Heart left ventricle (tissue), 16 donors: Measurements from ENCODE around the gene SETD1A. TPM values are rescaled to one million over a fixed set of nuclear protein-coding genes. Genes with fewer than 3 reads are reported as not detected.

Experiments
- ATAC-seq, 4 donors: fragments of 200-7000 bp; cut with Tn5 transposase; one replicate each; pipeline ENCODE4 v1.9.1; 2020 to 2022; ENCODE audit warnings: moderate library complexity in 4 of 4, mild to moderate bottlenecking in 3 of 4, moderate number of reproducible peaks in 1 of 4
- DNase-seq, 5 donors: peaks; one replicate each; pipeline ENCODE4 v3.0.0-alpha.2; 2020
- H3K27ac ChIP-seq, 12 donors: fragments of 200-600 bp; sonication (generic) in 4 of 12; one replicate each; pipeline versions ENCODE4 v1.5.0 to v1.8.0; 2016 to 2022; ENCODE audit warnings: mild to moderate bottlenecking in 2 of 12
- H3K27me3 ChIP-seq, 9 donors: fragments of 200-600 bp; sonication (generic) in 2 of 9; one replicate each; pipeline versions ENCODE4 v1.5.1 to v1.8.0; 2016 to 2022; ENCODE audit warnings: mild to moderate bottlenecking in 3 of 9
- H3K36me3 ChIP-seq, 9 donors: fragments of 200-600 bp; sonication (generic) in 2 of 9; one replicate each; pipeline versions ENCODE4 v1.5.0 to v1.8.0; 2018 to 2022; ENCODE audit warnings: mild to moderate bottlenecking in 2 of 9
- H3K4me1 ChIP-seq, 12 donors: fragments of 200-600 bp; sonication (generic) in 4 of 12; one replicate each; pipeline versions ENCODE4 v1.5.0 to v1.8.0; 2016 to 2022; ENCODE audit warnings: mild to moderate bottlenecking in 3 of 12
- H3K4me3 ChIP-seq, 12 donors: fragments of 200-600 bp; sonication (generic) in 4 of 12; one replicate each; pipeline versions ENCODE4 v1.5.0 to v1.8.0; 2017 to 2022; ENCODE audit warnings: mild to moderate bottlenecking in 9 of 12, moderate library complexity in 4 of 12
- H3K9me3 ChIP-seq, 12 donors: fragments of 200-600 bp; sonication (generic) in 4 of 12; one replicate each; pipeline versions ENCODE4 v1.5.0 to v1.8.0; 2016 to 2022; ENCODE audit warnings: mild to moderate bottlenecking in 1 of 12
- POLR2A ChIP-seq, 2 donors: fragments of 450-650 bp; IDR thresholded peaks; one replicate each; pipeline ENCODE4 v1.6.1; 2017; ENCODE audit warnings: antibody characterized with exemption in 2 of 2, mild to moderate bottlenecking in 2 of 2, moderate library complexity in 2 of 2
- WGBS, 4 donors: extraction: QIAGEN DNeasy Blood & Tissue Kit in 2 of 4; methylation state at CpG; one replicate each; pipeline versions ENCODE4 v1.1.5 to v1.1.7; 2013 to 2018; 5-methylcytosine and 5-hydroxymethylcytosine counted together
- intact Hi-C, 10 donors: fragments of 100-400 bp; cut with DNase I; formaldehyde crosslinking; loops; one replicate each; pipeline versions ENCODE4 v1.11.1 to v1.14.2; 2022
- polyA plus RNA-seq, 2 donors: library from polyadenylated mRNA; stranded (reverse); fragments of 200-250 nt; gene quantifications; one replicate each; pipeline ENCODE4 v1.2.3, GENCODE V29; 2013
- total RNA-seq, 9 donors: library from RNA; depleted of rRNA in 2 of 9; stranded (reverse); fragments of >200 nt in 2 of 9; fragmentation: NEBNext Ultra II Directional in 3 of 9; extraction: Animal tissue kit (Norgen Biotek cat#: 25700) in 3 of 9; gene quantifications; one replicate each; pipeline versions ENCODE4 v1.1.0 to v1.2.4, GENCODE V29; 2016 to 2023
- TF ChIP-seq, protein P1 (sequence below), 12 donors: fragments of 200-600 bp; sonication (generic) in 4 of 12; IDR thresholded peaks; one replicate each; pipeline versions ENCODE4 v1.5.0 to v1.8.0; 2018 to 2022; ENCODE audit warnings: antibody characterized with exemption in 12 of 12, mild to moderate bottlenecking in 5 of 12
- donor health status: ischemic (EF 13 %, LVEDD 7.1; RV severe dilation, severe dysfunction).
- donor health status: healthy with polysubstance abuse.
- donor health status: DM: no; HTN: yes; CAD: no.
- donor health status: DM: no; HTN: no; CAD: no.
- donor health status: ischemic (EF 25% LVEDD 6.9; RV normal size, moderate dysfunction).
- donor health status: ischemic (EF 25% LVEDD 5.7; RV mildly dilated, moderate dysfunction).
- donor health status: healthy.
- donor health status: DM: yes; HTN: yes; CAD: no.
- donor health status: ischemic (EF 35%, LVEDD 5.7; RV mildly dilated, moderate dysfunction).
- donor health status: nonischemic (EF 11% LVEDD 7.7; RV severe dilation, severe dysfunction).
- donor health status: DM: yes; HTN: yes; CAD: no.
- donor health status: PGD.
- donor health status: ischemic (EF 29% LVEDD 5.4; RV normal size, mild dysfunction).
- donor health status: nonischemic (EF 23%, LVEDD 6.1; RV moderate dilation, normal function).

The SETD1A gene
- total and polyA plus RNA-seq, 11 donors, result 4.6 to 12.1 (median 9.0) TPM

DNA sequence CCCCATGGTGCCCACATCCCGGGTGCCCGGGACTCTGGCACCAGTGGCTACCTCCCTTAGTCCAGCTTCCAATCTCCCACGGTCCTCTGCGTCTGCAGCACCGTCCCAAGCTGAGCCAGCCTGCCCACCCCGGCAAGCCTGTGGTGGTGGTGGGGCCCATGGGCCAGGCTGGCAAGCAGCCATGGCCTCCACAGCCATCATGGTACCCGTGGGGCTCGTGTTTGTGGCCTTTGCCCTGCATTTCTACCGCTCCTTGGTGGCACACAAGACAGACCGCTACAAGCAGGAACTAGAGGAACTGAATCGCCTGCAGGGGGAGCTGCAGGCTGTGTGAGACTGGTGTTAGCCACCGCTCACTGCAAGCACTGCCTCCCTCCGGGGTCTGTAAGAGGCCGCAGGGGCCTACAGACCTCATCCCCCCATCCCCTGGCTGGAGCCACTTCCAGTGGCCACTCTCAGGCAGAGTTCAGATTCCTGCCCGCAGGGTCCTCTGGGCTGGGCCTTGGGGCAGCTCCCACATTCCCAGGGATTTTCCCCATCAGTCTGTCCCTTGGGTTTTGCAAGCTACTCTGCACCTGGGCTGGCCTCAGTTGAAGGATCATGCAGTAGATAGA lies 3.9 kb upstream of the SETD1A start:
- Histone ChIP-seq H3K27me3 (no peaks in the 10 kb centered on the region), H3K36me3 (peaks cover 0 to 9% (median 3%) of the 10 kb centered on the region in 9 donors), H3K27ac (peak overlapping the region in 4 of 12 donors; percentile 32 to 53 (median 43)), H3K4me1 (peaks cover 5 to 54% (median 39%) of the 10 kb centered on the region in 12 donors), H3K9me3 (no peaks in the 10 kb centered on the region), H3K4me3 (no peak overlapping the region)
- 22 to 44% (median 36%) methylated on average over 1 to 15 of the region's 15 CpGs for WGBS, 4 donors
- peak in 4 of 5 donors; percentile 54 to 77 (median 70) for DNase-seq
- intact Hi-C loops, result loop anchor here in 4 of 10 donors (10.0 kb wide), 5 partner anchors 59 to 911 kb away; partner anchors contain the start of genes ARMC5 (in 1 of the 4), BCL7C (in 1 of the 4), CTF1 (in 1 of the 4) and ZNF646 (in 1 of the 4)
- no peak for ATAC-seq
- TF ChIP-seq, protein P1, sequence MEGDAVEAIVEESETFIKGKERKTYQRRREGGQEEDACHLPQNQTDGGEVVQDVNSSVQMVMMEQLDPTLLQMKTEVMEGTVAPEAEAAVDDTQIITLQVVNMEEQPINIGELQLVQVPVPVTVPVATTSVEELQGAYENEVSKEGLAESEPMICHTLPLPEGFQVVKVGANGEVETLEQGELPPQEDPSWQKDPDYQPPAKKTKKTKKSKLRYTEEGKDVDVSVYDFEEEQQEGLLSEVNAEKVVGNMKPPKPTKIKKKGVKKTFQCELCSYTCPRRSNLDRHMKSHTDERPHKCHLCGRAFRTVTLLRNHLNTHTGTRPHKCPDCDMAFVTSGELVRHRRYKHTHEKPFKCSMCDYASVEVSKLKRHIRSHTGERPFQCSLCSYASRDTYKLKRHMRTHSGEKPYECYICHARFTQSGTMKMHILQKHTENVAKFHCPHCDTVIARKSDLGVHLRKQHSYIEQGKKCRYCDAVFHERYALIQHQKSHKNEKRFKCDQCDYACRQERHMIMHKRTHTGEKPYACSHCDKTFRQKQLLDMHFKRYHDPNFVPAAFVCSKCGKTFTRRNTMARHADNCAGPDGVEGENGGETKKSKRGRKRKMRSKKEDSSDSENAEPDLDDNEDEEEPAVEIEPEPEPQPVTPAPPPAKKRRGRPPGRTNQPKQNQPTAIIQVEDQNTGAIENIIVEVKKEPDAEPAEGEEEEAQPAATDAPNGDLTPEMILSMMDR (IDR thresholded peaks at IDR 0.05), result peak; percentile 39 to 77 (median 60)
- TF ChIP-seq POLR2A (IDR thresholded peaks at IDR 0.05), result no peak

GRCh38 chr16:30954993-30955392 lies 2.6 kb upstream of the SETD1A start:
- Histone ChIP-seq H3K36me3 (peaks cover 0 to 19% (median 16%) of the 10 kb centered on the region in 9 donors), H3K9me3 (no peaks in the 10 kb centered on the region), H3K27ac (no peak overlapping the region), H3K27me3 (no peaks in the 10 kb centered on the region), H3K4me3 (no peak overlapping the region), H3K4me1 (peaks cover 5 to 59% (median 44%) of the 10 kb centered on the region in 12 donors)
- no peak for ATAC-seq
- intact Hi-C loops, result loop anchor here in 4 of 10 donors (5.0 to 10.0 kb wide), 6 partner anchors 60 to 910 kb away; partner anchors contain the start of genes ARMC5 (in 1 of the 4), BCL7C (in 1 of the 4), CTF1 (in 1 of the 4) and ZNF646 (in 1 of the 4)
- no peak for DNase-seq
- WGBS, 4 donors, result 84 to 87% (median 86%) methylated on average over 8 of the region's 8 CpGs
- TF ChIP-seq POLR2A (IDR thresholded peaks at IDR 0.05), result no peak
- TF ChIP-seq, protein P1 (IDR thresholded peaks at IDR 0.05), result no peak

GRCh38 chr16:30956601-30957455 lies 726 bp upstream of the SETD1A start:
- intact Hi-C loops, result loop anchor here in 5 of 10 donors (2.0 to 10.0 kb wide), 7 partner anchors 62 to 908 kb away; partner anchors contain the start of genes ARMC5 (in 1 of the 5), BCL7C (in 1 of the 5), CTF1 (in 1 of the 5) and STX4 (in 1 of the 5)
- peak; percentile 76 to 88 (median 84) for ATAC-seq
- WGBS, 4 donors, result 13 to 35% (median 27%) methylated on average over 25 to 42 of the region's 42 CpGs
- peak overlapping the region; percentile 37 to 93 (median 82) for H3K4me3 ChIP-seq
- H3K9me3 ChIP-seq, result no peaks in the 10 kb centered on the region
- peaks cover 6 to 37% (median 32%) of the 10 kb centered on the region in 9 donors for H3K36me3 ChIP-seq
- H3K27me3 ChIP-seq, result no peaks in the 10 kb centered on the region
- peak overlapping the region; percentile 86 to 99 (median 98) for H3K27ac ChIP-seq
- DNase-seq, result peak; percentile 88 to 92 (median 90)
- TF ChIP-seq, protein P1 (IDR thresholded peaks at IDR 0.05), result peak in 7 of 12 donors; percentile 3 to 55 (median 27)
- TF ChIP-seq POLR2A (IDR thresholded peaks at IDR 0.05), result no peak
- peaks cover 0 to 41% (median 25%) of the 10 kb centered on the region in 12 donors for H3K4me1 ChIP-seq
